Measurements from ENCODE around the gene NLN. TPM values are rescaled to one million over a fixed set of nuclear protein-coding genes. Genes with fewer than 3 reads are reported as not detected.

NLN gene
- total RNA-seq, 1 donor from 2014 or later = 6.6 TPM

GRCh38 chr5:65799857-65800256, 77.9 kb downstream of the NLN start:
- no peaks in the 10 kb centered on the region for H3K36me3 ChIP-seq
- no peaks in the 10 kb centered on the region for H3K27me3 ChIP-seq
- no peak overlapping the region for H3K27ac ChIP-seq
- TF ChIP-seq CTCF (IDR thresholded peaks at IDR 0.05) (no peak), POLR2A (IDR thresholded peaks at IDR 0.05) (no peak), POLR2AphosphoS5 (IDR thresholded peaks at IDR 0.05; ENCODE audit: insufficient read depth in 1 of 2, low read depth in 1 of 2) (no peak)
- no peaks in the 10 kb centered on the region for H3K9me3 ChIP-seq
- intact Hi-C loops (cut with DNase I) = no loop called here
- no peaks in the 10 kb centered on the region for H3K4me1 ChIP-seq
- no peak overlapping the region for H3K4me3 ChIP-seq
- no peak for DNase-seq (ENCODE audit: extremely low spot score in 2 of 2)

DNA sequence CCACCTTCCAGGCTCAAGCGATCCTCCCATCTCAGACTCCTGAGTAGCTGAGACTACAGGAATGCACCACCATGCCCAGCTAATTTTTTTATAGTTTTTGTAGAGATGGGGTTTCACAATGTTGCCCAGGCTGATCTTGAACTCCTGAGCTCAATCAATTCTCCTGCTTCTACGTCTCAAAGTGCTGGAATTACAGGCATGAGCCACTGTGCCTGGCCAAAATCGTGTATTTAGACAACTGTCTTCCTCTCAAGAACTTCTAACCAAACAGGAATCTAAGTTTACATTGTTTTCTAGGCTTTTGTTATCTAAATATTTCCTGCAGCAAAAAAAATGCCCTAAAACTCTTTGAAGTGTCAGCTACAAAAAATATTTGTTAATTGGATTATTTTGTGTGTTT, 78.8 kb downstream of the NLN start:
- DNase-seq (ENCODE audit: extremely low spot score in 2 of 2) = no peak
- Histone ChIP-seq H3K4me3 (no peak overlapping the region), H3K27me3 (no peaks in the 10 kb centered on the region), H3K4me1 (no peaks in the 10 kb centered on the region), H3K9me3 (no peaks in the 10 kb centered on the region), H3K36me3 (no peaks in the 10 kb centered on the region), H3K27ac (no peak overlapping the region)
- intact Hi-C loops (cut with DNase I) = no loop called here
- no peak for TF ChIP-seq POLR2AphosphoS5 (IDR thresholded peaks at IDR 0.05; ENCODE audit: insufficient read depth in 1 of 2, low read depth in 1 of 2)
- no peak for TF ChIP-seq CTCF (IDR thresholded peaks at IDR 0.05)
- no peak for TF ChIP-seq POLR2A (IDR thresholded peaks at IDR 0.05)

DNA sequence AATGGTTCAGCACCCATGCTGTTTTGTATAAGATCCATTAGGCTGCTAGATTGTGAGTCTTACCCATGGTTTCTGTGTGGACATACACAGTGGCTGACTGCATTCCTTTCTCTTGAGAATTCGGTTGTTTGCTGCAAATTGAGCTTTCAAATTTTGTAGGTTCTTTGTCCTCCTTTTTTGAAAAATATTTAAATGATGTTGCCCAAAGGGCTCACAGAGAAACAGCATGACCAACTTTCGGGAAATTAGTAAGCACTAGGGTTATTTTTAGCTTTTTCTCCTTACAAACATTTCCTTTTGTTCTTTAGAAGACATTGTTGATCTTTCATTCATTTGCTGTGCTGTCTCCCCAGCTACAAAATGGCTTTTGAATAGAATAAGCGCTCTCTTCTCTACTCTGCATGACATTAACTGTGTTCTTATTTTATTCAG, 79.4 kb downstream of the NLN start:
- no peaks in the 10 kb centered on the region for H3K9me3 ChIP-seq

DNA sequence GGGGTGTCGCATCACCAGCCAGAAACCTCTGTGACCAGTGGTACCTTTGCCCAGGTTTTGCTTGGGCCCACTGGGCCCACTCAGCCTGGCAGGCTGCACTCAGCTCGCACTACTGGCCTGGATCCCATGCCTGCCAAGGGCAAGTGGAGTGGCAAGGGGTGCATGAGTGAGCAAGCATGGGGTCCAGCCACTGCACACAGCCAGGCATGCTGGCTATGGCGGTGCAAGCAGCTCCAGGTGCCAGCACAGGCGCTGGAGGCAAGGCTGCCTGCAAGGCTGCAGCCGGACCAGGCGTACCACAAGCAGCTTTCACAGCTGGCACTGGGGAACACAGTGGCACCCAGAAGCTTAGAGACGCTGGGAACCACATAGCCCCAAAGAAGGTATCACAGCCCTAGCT, 80.1 kb downstream of the NLN start:
- Histone ChIP-seq H3K4me1 (no peaks in the 10 kb centered on the region), H3K27me3 (no peaks in the 10 kb centered on the region), H3K27ac (no peak overlapping the region), H3K36me3 (no peaks in the 10 kb centered on the region), H3K4me3 (no peak overlapping the region), H3K9me3 (no peaks in the 10 kb centered on the region)
- intact Hi-C loops (cut with DNase I) = no loop called here
- TF ChIP-seq POLR2AphosphoS5 (IDR thresholded peaks at IDR 0.05; ENCODE audit: insufficient read depth in 1 of 2, low read depth in 1 of 2) (no peak), POLR2A (IDR thresholded peaks at IDR 0.05) (no peak)
- DNase-seq (ENCODE audit: extremely low spot score in 2 of 2) = no peak

More for the DNA sequence above, 79.4 kb downstream of the NLN start:
- intact Hi-C loops (cut with DNase I) = no loop called here
- Histone ChIP-seq H3K27me3 (no peaks in the 10 kb centered on the region), H3K27ac (no peak overlapping the region), H3K36me3 (no peaks in the 10 kb centered on the region), H3K4me3 (no peak overlapping the region), H3K4me1 (no peaks in the 10 kb centered on the region)
- TF ChIP-seq POLR2A (IDR thresholded peaks at IDR 0.05) (no peak), CTCF (IDR thresholded peaks at IDR 0.05) (no peak), POLR2AphosphoS5 (IDR thresholded peaks at IDR 0.05; ENCODE audit: insufficient read depth in 1 of 2, low read depth in 1 of 2) (no peak)
- DNase-seq (ENCODE audit: extremely low spot score in 2 of 2) = no peak

GRCh38 chr5:65802820-65803219, 80.8 kb downstream of the NLN start:
- Histone ChIP-seq H3K27ac (no peak overlapping the region), H3K9me3 (no peaks in the 10 kb centered on the region), H3K36me3 (no peaks in the 10 kb centered on the region), H3K4me3 (no peak overlapping the region), H3K27me3 (no peaks in the 10 kb centered on the region), H3K4me1 (peaks cover 1% of the 10 kb centered on the region)
- TF ChIP-seq CTCF (IDR thresholded peaks at IDR 0.05) (no peak), POLR2AphosphoS5 (IDR thresholded peaks at IDR 0.05; ENCODE audit: insufficient read depth in 1 of 2, low read depth in 1 of 2) (no peak), POLR2A (IDR thresholded peaks at IDR 0.05) (no peak)
- no peak for DNase-seq (ENCODE audit: extremely low spot score in 2 of 2)
- intact Hi-C loops (cut with DNase I) = no loop called here
